HepG2 (cell line): Measurements from ENCODE around the gene SOCS3. TPM values are rescaled to one million over a fixed set of nuclear protein-coding genes. Genes with fewer than 3 reads are reported as not detected.

ENCODE experiments used
- CAMTA2 ChIP-seq: sonication (generic); formaldehyde crosslinking; IDR thresholded peaks from 2 replicates; pipeline ENCODE4 v1.4.0; 2020; ENCODE audit warnings: mild to moderate bottlenecking, missing genetic modification reagents, borderline replicate concordance
- CCAR2 ChIP-seq: fragments of 200-400 bp; formaldehyde crosslinking; optimal IDR thresholded peaks from 2 replicates; pipeline ENCODE3; 2018; ENCODE audit warnings: low read depth, mild to moderate bottlenecking, low read length, moderate library complexity
- CEBPZ ChIP-seq: IDR thresholded peaks from 2 replicates; pipeline ENCODE4 v1.6.1; 2012; ENCODE audit warnings: low read length, improper control_type of control experiment
- CENPBD1 ChIP-seq: sonication (generic); formaldehyde crosslinking; IDR thresholded peaks from 2 replicates; pipeline ENCODE4 v1.8.0; 2022; ENCODE audit warnings: missing genetic modification reagents, low read depth, mild to moderate bottlenecking, borderline replicate concordance
- FOXO4 ChIP-seq: sonication (generic); formaldehyde crosslinking; conservative IDR thresholded peaks from 2 replicates; pipeline ENCODE4 v1.8.1; 2023; ENCODE audit warnings: missing genetic modification reagents
- HNF4A ChIP-seq: sonication (generic); formaldehyde crosslinking; IDR thresholded peaks from 2 replicates; pipeline ENCODE4 v1.4.0; 2020; ENCODE audit warnings: missing genetic modification reagents
- HOXA9 ChIP-seq: sonication (generic); formaldehyde crosslinking; IDR thresholded peaks from 2 replicates; pipeline ENCODE4 v1.8.1; 2022; ENCODE audit warnings: missing genetic modification reagents, mild to moderate bottlenecking, moderate library complexity, borderline replicate concordance
- KMT2B ChIP-seq: IDR thresholded peaks from 2 replicates; pipeline ENCODE4 v1.6.1; 2016; ENCODE audit warnings: missing genetic modification reagents, missing compliant biosample characterization
- NFYC ChIP-seq: IDR thresholded peaks from 2 replicates; pipeline ENCODE4 v1.6.1; 2016; ENCODE audit warnings: missing genetic modification reagents, missing compliant biosample characterization
- PBX2 ChIP-seq: IDR thresholded peaks from 2 replicates; pipeline ENCODE4 v1.6.1; 2016; ENCODE audit warnings: control low read depth
- SP1 ChIP-seq, 2 experiments: fragments of 450-650 bp in 1 of 2; sonication (generic) in 1 of 2; formaldehyde crosslinking in 1 of 2; IDR thresholded peaks; 2 replicates each; pipeline versions ENCODE4 v1.4.0 to v1.6.1; 2016 to 2020; ENCODE audit warnings: missing genetic modification reagents in 1 of 2
- SSRP1 ChIP-seq: IDR thresholded peaks from 2 replicates; pipeline ENCODE4 v1.6.1; 2016; ENCODE audit warnings: control low read depth
- THRA ChIP-seq: sonication (generic); formaldehyde crosslinking; IDR thresholded peaks from 2 replicates; pipeline ENCODE4 v1.4.0; 2020; ENCODE audit warnings: missing genetic modification reagents, borderline replicate concordance
- XRCC5 ChIP-seq: fragments of 200-400 bp; formaldehyde crosslinking; optimal IDR thresholded peaks from 2 replicates; pipeline ENCODE3; 2017; ENCODE audit warnings: mild to moderate bottlenecking, low read length
- ZBTB1 ChIP-seq: sonication (generic); formaldehyde crosslinking; IDR thresholded peaks from 2 replicates; pipeline ENCODE4 v1.4.0; 2020; ENCODE audit warnings: missing genetic modification reagents, borderline replicate concordance
- ZFP36 ChIP-seq: fragments of 150-350 bp; IDR thresholded peaks from 2 replicates; pipeline ENCODE4 v1.6.1; 2018; ENCODE audit warnings: borderline replicate concordance, low read length, low read depth; ENCODE audit not compliant: partially characterized antibody
- ZFP36L1 ChIP-seq: sonication (generic); formaldehyde crosslinking; IDR thresholded peaks from 2 replicates; pipeline ENCODE4 v1.8.0; 2022; ENCODE audit warnings: mild to moderate bottlenecking, missing genetic modification reagents, moderate library complexity
- ZFP90 ChIP-seq: sonication (generic); formaldehyde crosslinking; IDR thresholded peaks from 2 replicates; pipeline ENCODE4 v1.8.0; 2022; ENCODE audit warnings: missing genetic modification reagents, mild to moderate bottlenecking, inconsistent platforms, borderline replicate concordance
- ZNF367 ChIP-seq: sonication (generic); formaldehyde crosslinking; IDR thresholded peaks from 2 replicates; pipeline ENCODE4 v1.4.0; 2020; ENCODE audit warnings: missing genetic modification reagents, borderline replicate concordance
- ZNF563 ChIP-seq: sonication (generic); formaldehyde crosslinking; IDR thresholded peaks from 2 replicates; pipeline ENCODE4 v1.8.0; 2022; ENCODE audit warnings: mild to moderate bottlenecking, moderate library complexity, missing genetic modification reagents
- ZNF639 ChIP-seq: conservative IDR thresholded peaks from 2 replicates; pipeline ENCODE4 v1.6.1; 2018; ENCODE audit warnings: missing genetic modification reagents
- ZSCAN30 ChIP-seq: sonication (generic); formaldehyde crosslinking; IDR thresholded peaks from 2 replicates; pipeline ENCODE4 v1.5.0; 2020; ENCODE audit warnings: mild to moderate bottlenecking, missing genetic modification reagents
- polyA plus RNA-seq, 8 experiments: library from polyadenylated mRNA; depleted of rRNA in 3 of 8; stranded (reverse) in 7 of 8; unstranded in 1 of 8; fragments of >200 nt; fragmentation: Illumina TruSeq in 4 of 8; extraction: Trizol in 4 of 8; gene quantifications; 2 replicates each; pipeline versions ENCODE4 v1.2.1 to v1.2.3, GENCODE V29; 2011 to 2016; ENCODE audit warnings: low read depth in 4 of 8, missing spikeins in 1 of 8, mixed read lengths in 1 of 8; ENCODE audit not compliant: insufficient read depth in 1 of 8
- total RNA-seq, 5 experiments: library from RNA; depleted of rRNA; stranded (reverse); fragments of >200 nt; fragmentation: Illumina TruSeq; extraction: Trizol; gene quantifications; 2 replicates each; pipeline ENCODE4 v1.2.3, GENCODE V29; 2016; ENCODE audit warnings: low read depth in 1 of 5

Gene SOCS3
- total and polyA plus RNA-seq, 2 of the 13 experiments (the other 11 are each of a cell fraction or from before 2014, with no cell fraction given) = 0.77 to 2.4 TPM

- TF ChIP-seq THRA (CRISPR knock-in tag) (0 out of 2 replicates have a peak, but pooled peaks have one; percentile 60), CCAR2 (no peak), SSRP1 (peak; percentile 77; the same call in 1 of the 2 replicates), ZFP36 (no peak), ZSCAN30 (CRISPR knock-in tag) (no peak), CEBPZ (no peak), XRCC5 (no peak), HOXA9 (CRISPR knock-in tag) (no peak), ZFP36L1 (CRISPR knock-in tag) (peak; percentile 76; the same call in 1 of the 2 replicates), CENPBD1 (CRISPR knock-in tag) (no peak), ZNF563 (CRISPR knock-in tag) (no peak), CAMTA2 (no peak), PBX2 (CRISPR knock-in tag) (no peak), ZNF367 (CRISPR knock-in tag) (no peak), FOXO4 (CRISPR knock-in tag) (no peak), HNF4A (no peak), ZBTB1 (no peak), ZFP90 (CRISPR knock-in tag) (no peak), KMT2B (CRISPR knock-in tag) (no peak), ZNF639 (CRISPR knock-in tag) (no peak), NFYC (CRISPR knock-in tag) (no peak; the same call in 1 of the 2 replicates), SP1 (IDR thresholded peaks at IDR 0.05) (no peak), SP1 (CRISPR knock-in tag; IDR thresholded peaks at IDR 0.05) (no peak)
Measured at GRCh38 chr17:78399693-78400144, 39.8 kb upstream of the SOCS3 start (continued).
